HG03039 (cell line): ENCODE data around the gene METTL3.

Experiments
- ATAC-seq: cut with Tn5 transposase; IDR thresholded peaks from one replicate; pipeline ENCODE4 v1.9.1; 2021; ENCODE audit warnings: mild to moderate bottlenecking, moderate library complexity; ENCODE audit not compliant: unreplicated experiment

Gene METTL3

DNA sequence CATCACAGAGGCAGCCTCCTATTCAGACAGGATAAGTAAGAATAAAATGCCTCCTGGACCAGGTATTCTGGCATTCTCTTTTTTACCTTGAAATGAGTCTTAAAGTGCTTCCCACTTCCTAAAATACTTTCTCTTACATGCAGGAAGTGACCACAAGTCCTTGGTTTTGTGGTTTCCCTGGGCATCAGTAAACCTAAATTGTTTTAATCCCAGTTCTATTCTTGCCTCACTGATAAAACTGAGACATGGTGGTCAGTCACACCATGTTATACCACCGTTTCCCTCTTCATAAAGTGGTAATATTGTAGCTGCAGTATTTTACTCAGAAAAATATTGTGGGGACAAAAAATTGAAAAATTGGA is 16.2 kb upstream of the METTL3 start:
- ATAC-seq: no peak

- no peak for ATAC-seq
Measured at GRCh38 chr14:21526672-21527317, 15.7 kb upstream of the METTL3 start.

GRCh38 chr14:21525962-21526671 is 15.0 kb upstream of the METTL3 start, which contains the start of gene SALL2:
TSS of gene SALL2 (minus strand) at chr14:21526346. CDS start at chr14:21526127, 219 bp downstream.
- no peak for ATAC-seq

DNA sequence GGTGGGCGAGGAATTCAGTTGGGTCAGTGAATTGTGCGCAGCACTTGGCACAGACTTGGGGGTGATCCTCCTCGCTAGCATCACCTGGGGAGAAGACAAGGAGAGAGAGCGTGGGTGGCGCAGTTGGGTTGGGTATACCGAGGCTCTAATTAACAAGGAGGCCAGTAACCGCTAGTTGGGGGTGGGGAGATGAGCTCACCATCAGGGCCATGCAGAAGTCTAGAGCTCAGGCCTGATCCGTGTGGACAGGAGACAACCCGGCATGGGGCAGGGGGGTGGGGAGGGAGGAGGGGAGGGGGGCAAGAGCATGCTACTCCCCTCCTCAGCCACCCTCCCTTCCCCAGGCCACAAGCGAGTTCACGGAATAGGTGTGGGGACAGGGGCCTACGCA is 14.4 kb upstream of the METTL3 start:
- ATAC-seq: no peak

DNA sequence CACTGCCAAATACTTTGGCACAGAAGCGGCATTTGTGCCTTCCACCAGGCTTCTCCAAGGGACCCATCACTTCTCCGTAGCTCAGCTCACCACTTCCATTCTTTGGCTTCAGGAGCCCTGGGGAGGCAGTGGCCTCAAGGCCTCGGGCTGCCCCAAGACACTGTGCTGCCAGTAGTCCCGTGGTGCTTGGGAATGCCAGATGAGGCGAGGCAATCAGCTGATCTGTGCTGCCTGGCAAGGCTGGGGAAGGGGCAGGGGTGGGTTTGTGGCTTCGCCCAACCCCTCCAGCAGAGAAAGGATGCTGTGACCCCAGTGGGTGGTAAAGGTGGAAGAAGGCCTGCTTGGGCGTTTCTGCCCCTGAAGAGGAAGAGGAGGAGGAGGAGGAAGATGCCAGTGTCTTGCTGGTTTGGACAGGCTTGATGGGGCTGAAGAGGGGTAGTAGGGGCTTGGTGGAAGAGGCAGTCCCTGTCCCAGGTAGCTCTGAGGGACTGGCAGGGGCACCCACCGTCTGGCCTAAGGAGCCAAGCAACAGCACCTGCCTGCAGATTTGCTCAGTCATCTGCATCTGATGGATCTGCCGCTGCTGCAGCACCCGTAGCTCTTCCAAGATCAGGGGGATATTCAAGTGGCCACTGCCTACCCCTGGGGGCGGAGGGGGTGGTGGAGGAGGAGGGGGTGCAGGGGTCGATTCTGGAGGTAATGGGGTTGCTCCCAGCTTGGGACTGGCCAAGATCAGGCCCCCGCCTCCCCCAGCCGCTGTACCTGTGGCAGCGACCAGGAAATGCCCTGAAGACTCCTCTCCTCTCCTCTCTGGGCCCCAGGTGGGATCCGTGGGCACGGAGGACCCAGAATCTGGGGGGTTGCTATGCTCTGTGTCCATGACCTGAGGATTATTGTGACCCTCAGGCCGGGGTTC is 13.7 kb upstream of the METTL3 start:
- ATAC-seq: no peak

DNA sequence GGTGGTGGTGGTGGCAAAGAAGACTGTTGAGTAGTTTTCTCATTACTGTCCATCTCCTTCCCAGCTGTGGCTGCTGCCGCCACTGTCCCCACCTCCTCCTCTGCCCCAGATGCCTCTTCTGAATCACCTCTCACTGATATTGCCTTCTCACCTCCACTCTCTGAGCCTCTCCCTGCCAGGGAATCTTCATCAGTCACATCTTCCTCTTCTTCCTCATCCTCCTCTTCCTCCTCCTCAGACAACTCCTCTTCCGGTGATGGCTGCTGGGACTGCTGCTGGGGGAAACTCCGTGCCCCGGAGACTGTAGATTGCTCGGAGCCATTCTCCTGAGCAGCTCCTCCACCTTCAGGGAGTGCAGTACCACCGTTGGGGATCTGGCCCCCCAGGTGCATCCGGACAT is 12.1 kb upstream of the METTL3 start:
- no peak for ATAC-seq

DNA sequence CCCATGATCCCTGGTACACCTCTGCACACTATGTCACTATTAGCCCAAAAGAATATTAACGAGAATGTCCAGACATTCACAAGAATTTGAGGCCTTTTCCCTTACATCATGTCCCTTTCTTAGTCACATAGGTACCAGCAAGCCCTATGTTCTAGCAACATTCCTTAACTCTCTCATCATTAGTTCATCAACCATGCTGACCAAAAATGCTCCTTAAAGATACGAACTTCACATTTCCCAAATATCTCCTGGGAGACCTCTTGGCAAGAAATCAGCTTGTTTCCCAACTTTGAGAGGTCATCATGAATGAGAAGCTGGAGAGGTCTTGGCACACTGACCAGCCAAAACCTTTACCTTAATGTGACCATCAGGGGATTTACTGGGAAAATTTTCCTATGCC is 10.4 kb upstream of the METTL3 start:
- ATAC-seq: no peak

DNA sequence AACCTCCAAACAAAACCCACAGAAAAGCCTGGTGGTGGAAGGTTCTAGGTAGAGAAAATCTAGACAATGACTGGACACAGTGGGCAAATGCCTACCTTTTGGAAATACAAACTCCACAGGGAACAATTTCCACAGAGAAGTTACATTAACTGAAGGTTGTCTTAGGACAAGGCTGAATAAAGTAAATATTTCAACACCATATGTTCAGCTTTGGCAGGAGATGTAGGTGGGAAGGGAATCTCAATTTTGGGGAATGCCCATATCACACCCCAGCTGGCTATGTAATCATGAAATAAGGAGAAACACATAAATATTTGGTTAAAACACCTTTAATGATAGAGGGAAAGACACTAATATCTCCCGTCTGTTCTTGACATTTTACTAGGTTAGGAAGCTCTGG is 9.6 kb upstream of the METTL3 start:
- ATAC-seq: no peak

DNA sequence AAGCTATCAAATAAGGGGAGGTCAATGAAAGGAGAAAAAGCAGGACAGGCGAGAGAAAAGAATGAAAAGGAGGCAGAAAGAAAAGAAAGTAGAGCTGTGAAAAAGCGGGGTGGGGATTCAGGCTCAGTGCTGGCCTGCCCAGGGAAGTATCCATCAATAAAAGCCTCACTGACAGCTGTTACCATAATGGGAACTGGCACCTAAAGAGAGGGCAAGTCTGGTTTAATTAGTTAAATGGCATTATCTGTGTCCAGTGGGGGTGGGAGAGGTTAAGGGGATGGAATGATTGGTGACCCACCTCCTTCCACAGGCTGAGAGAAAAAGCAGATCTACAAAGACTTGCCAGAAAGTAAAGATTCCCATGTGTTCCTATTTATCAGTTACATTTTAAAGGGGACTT is 7.6 kb upstream of the METTL3 start:
- no peak for ATAC-seq

GRCh38 chr14:21514341-21514740 is 3.2 kb upstream of the METTL3 start:
- ATAC-seq: no peak

DNA sequence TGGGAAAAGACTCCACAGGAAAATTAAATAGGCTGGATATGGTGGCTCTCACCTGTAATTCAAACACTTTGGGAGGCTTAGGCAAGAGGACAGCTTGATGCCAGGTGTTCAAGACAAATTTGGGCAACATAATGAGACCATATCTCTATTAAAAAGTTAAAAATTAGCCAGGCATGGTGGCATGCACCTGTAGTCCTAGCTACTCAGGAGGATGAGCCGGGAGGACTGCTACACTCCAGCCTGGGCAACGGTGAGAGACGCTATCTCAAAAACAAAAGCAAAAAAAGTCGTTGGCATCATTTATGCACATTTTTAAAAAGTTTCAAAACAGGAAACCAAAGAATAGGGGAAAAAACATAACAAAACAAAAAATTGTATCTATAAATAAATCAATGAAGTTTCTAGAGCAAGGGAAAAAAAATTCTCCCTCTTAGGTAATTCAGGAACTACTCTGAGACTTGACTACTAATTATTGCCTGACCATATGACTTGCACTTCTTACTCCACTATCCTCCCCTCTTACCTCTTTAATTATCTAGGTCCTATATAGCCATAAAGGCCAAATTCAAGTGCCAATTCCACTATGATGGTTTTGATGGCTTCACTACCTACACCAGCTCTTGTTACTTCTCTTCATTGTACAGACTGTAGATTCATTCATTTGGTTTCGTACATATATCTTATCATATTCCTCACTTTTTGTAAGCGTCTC is 1.6 kb downstream of the METTL3 start:
- ATAC-seq: no peak

DNA sequence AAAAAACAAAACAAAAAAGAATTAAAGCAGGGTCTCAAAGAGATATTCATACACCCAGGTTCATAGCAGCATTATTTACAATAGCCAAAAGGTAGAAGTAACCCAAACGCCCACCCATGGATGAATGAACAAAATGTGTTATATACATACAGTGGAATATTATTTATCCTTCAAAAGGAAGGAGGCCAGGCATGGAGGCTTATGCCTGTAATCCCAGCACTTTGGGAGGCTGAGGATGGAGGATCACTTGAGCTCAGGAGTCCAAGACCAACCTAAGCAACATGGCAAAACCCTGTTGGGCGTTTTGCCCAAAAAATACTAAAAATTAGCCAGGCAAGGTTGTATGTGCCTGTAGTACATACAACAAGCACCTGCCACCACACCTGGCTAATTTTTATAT is 4.6 kb downstream of the METTL3 start:
- no peak for ATAC-seq

DNA sequence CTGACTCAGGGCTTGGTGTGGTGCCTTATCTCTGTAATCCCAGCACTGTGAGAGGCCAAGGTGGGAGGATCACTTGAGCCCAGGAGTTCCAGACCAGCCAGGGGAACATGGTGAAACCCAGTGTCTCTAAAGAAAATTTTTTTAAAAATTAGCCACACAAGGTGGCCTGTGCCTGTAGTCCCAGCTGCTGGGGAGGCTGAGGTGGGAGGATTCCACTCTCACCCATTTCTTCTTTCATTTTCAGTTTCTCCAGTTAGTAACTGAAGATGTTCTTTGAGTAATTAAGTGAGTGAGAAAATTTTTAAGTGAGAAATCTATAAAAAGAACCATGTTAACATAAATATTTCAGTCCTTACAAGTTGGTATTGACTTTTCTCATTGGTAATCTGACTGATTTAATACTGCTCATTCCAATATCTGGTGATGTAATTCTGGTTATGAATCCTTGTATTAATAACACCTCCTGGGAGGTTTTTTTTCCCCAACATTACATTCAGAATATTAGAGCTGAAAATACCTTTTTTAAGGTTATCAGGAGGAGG is 6.1 kb downstream of the METTL3 start:
- ATAC-seq: peak; percentile 76

DNA sequence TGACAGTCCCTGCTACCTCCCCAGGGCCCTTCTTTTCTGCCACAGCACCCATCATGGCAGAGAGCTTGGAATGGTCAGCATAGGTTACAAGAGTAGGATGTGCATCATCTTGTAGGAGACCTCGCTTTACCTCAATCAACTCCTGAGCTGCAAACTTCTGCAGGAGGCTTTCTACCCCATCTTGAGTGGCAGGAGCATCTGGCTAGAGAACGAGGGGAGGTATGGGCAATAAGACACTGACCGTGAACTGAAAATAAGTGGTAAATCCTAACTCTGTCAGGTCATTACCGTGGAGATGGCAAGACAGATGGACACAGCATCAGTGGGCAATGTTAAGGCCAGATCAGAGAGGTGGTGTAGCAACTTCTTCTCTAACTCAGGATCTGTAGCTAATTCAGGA is 7.8 kb downstream of the METTL3 start:
- no peak for ATAC-seq

DNA sequence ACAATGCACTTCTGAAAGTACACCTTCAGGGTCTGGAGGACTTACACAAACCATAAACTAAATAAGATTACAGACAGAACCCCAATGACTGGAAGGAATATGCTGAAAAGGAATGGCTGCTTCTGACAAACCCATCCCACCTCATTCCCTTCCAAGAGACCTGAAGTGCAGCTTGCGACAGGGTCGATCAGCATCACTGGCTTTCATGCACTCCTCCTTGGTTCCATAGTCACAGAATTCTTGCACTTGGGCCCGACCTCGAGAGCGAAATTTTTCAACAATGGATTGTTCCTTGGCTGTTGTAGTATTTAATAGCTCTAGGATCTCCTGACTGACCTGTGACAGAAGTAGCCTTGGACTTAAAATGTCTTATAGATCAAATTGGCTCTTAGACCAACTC is 9.6 kb downstream of the METTL3 start:
- ATAC-seq: no peak

GRCh38 chr14:21498540-21499526 is 12.3 kb downstream of the METTL3 start:
- ATAC-seq: no peak

GRCh38 chr14:21496453-21496852 is 14.7 kb downstream of the METTL3 start:
- no peak for ATAC-seq

GRCh38 chr14:21494902-21495762 is 16.0 kb downstream of the METTL3 start:
- ATAC-seq: no peak

DNA sequence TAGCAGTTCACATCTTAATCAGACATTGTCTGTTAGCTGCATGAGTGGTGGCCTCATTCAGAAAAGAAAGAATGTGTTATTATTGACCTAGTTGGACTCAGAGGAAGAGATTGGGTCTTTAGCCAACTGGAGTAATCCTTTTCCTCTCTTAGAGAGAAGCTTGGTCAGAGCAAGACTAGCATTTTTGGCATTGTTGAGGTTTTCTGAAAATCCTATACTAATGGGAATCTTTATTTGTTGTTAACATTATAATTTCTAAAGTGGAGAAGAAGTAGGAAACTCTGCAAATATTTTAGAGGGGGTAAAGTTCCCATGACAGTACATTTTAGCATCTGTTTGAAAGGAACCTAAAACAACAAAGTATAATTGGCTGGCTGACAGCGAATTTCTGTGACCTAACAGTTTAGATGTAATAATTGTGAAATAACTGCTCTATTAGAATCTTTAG is 24.5 kb downstream of the METTL3 start:
- ATAC-seq: no peak
